Left cardiac atrium (tissue), 4 donors: ENCODE measurements around the gene PLEKHF1. TPM values are rescaled to one million over a fixed set of nuclear protein-coding genes. Genes with fewer than 3 reads are reported as not detected.
"Not testable (repeated sequence)": the region's sequence is repeated elsewhere in the genome, so short reads cannot be mapped to it uniquely, and the experiment has no call there.

Source experiments
- ATAC-seq, 2 donors: fragments of 200-7000 bp; cut with Tn5 transposase; one replicate each; pipeline ENCODE4 v1.9.1; 2020; ENCODE audit warnings: mild to moderate bottlenecking in 2 of 2, moderate library complexity in 2 of 2
- DNase-seq: peaks from one replicate; pipeline ENCODE4 v3.0.0-alpha.2; 2020
- intact Hi-C, 2 donors: fragments of 100-400 bp; cut with DNase I; formaldehyde crosslinking; loops; one replicate each; pipeline versions ENCODE4 v1.14.1 to v1.15.1; 2022 to 2023
- long read RNA-seq: library from polyadenylated mRNA; unstranded; transcript quantifications from one replicate; pipeline ENCODE4 v2.0.0, GENCODE V29; 2021
- total RNA-seq, 2 donors: library from RNA; stranded (reverse); fragmentation: NEBNext Ultra II Directional; extraction: Animal tissue kit (Norgen Biotek cat#: 25700); gene quantifications; one replicate each; pipeline ENCODE4 v1.2.1, GENCODE V29; 2021
- donor health status: DM: no; HTN: yes; CAD: no.
- donor health status: DM: no; HTN: yes; CAD: no; lungs with severe emphysema.
- donor health status: DM: yes; HTN: yes; CAD: no.
- donor health status: Dilated cardiomyopathy.

The PLEKHF1 gene, protein sequence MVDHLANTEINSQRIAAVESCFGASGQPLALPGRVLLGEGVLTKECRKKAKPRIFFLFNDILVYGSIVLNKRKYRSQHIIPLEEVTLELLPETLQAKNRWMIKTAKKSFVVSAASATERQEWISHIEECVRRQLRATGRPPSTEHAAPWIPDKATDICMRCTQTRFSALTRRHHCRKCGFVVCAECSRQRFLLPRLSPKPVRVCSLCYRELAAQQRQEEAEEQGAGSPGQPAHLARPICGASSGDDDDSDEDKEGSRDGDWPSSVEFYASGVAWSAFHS
- total RNA-seq, result 10 to 100 TPM; 28.1 to 32.8 TPM
- long read RNA-seq, transcript PLEKHF1-204 (2 exons, 1,357 nt), result minor isoform, 27 of 88 reads
- long read RNA-seq, transcript PLEKHF1-201 (2 exons, 2,084 nt), result major isoform, 54 of 88 reads
- long read RNA-seq, partial matches to known transcripts, result 4 of 88 reads
- long read RNA-seq, other reads (novel, unspliced or antisense), result 1 of 88 reads

- intact Hi-C loops, result no loop called here
- DNase-seq (peak; percentile 94), ATAC-seq (peak; percentile 90 to 91)
Measured at GRCh38 chr19:29665215-29665825, at the start of gene PLEKHF1. TSS of gene PLEKHF1 (plus strand) at chr19:29665461. CDS start at chr19:29673840, 8,379 bp downstream.

DNA sequence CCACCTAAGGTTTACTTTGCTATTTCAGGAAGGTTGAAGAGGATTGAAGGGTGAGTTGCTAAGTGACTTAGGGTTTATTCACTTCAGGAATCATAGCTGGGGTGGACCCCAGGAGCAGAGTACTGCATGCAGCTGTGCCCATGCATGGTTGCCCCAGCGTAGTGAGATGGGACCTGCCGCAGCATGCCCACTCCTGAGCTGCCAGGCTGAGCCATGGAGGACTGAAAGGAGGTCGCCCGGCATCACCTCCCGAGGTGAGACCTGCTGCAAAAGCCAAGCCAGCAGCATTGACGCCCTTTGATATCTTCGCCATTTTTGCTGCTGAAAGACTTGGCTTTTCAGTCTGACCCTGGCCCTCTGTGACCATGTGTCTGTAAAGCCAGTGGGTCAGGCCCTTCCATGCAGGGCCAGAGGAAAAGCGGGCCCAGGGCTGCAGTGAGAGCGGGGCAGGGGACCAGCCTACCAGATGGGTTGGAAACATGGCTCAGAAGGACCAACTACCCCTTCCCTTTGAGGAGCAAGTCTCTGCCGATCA is 49.3 kb upstream of the PLEKHF1 start:
- DNase-seq, result no peak

GRCh38 chr19:29616541-29616940 is 48.7 kb upstream of the PLEKHF1 start:
- ATAC-seq, result no peak
- intact Hi-C loops, result no loop called here
- no peak for DNase-seq

More for the DNA sequence above, 49.3 kb upstream of the PLEKHF1 start:
- intact Hi-C loops, result no loop called here
- no peak for ATAC-seq

DNA sequence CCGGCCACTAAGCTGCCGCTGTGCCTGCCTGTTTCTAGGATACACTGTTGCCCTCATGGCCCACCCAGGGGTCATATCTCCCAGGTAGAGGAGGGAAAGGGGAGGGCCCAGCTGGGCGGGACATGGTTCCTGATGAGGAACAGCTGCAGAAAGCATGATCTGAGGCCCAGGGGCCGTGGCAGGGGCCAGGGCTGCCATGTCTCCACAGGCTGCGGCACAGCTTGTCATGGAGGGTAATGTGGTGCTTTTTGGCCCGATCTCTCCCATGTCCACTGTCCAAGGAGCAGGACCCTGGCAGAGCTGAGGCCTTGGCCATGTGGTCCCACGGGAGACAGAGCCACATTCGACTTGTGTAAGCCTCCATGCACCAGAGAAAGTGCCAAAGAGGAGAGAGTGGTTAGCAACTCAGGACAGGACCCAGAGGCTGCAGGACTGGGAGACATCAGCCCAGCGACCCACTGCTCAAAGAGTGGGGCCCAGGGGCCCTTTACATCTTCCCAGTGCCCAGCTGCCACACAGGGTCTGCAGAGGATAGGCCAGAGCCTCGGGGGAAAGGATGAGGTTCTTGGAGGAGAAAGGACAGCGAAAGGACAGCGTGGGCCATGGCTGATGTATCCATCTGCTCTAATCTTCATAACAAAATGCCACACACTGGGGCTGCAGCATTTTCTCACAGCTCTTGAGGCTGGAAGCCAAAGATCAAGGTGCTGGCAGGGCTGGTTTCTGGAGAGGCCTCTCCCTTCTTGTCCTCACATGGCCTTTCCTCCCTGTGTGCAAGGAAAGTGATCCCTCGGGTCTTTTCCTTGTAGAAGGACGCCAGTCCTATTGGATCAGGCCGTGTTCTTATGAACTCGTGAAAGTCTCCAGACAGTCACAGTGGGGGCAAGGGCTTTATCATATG is 47.6 kb upstream of the PLEKHF1 start:
- no peak for DNase-seq

DNA sequence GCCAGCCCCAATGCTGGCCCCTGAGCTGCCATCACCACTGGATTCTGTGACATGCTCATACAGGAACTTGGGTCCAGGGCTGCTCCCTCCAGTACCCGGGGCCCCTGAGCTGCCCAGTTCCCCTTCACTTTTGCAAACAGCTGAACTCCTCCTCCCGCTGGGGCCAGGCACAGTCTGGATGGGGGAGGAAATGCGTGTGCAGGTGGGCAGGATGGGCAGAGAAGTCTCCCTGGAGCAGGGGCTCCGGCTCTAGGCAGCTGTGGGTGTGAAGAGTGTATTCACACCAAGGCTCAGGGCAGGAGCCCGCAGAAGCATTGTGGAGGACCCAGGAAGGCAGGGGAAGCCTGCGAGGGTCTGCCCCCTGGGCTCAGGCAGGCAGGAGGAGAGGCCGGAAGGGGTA is 46.8 kb upstream of the PLEKHF1 start:
- intact Hi-C loops, result no loop called here
- ATAC-seq (no peak), DNase-seq (no peak)

More for the DNA sequence above, 47.6 kb upstream of the PLEKHF1 start:
- no peak for ATAC-seq
- intact Hi-C loops, result no loop called here

DNA sequence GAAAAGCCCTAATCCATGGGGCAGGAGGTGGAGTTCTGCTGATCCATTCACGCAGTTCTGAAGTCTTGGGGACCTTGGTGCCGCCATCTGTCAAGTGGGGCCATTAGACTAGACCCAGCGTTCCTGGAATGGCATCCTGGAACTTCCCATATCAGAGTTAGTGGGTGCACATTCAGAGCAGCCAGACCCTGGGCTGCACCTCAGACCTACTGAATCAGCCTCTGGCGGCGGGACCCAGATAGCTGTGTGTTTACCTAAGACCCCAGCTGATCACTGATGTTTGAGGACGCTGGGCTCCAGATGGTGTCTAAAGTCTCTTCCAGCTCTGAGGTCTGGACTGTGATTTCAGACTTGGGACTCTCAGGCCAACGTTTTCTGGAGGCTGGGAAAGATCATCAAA is 46.4 kb upstream of the PLEKHF1 start:
- no peak for ATAC-seq
- intact Hi-C loops, result no loop called here
- no peak for DNase-seq

DNA sequence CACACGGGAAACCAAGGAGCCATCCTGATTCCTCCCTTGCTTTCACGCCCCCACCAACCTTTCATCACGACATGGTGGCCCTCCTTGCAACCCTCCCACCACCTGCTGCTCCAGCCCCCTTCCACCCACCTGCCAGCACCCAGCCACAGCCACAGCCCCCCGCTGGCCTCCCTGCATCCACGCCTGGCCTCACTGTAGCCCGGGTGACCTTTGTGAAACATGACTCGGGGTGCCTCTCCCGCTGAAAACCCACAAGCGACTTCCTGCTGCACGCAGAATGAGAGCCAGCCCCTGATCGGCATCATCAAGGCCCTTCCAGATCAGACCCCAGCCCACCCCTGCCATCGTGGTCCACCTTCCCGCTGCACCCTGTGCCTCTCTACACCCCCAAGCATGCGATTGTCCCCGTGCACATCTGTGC is 44.3 kb upstream of the PLEKHF1 start:
- intact Hi-C loops, result no loop called here
- DNase-seq (no peak), ATAC-seq (no peak)

GRCh38 chr19:29622166-29623070 is 42.8 kb upstream of the PLEKHF1 start:
- intact Hi-C loops, result no loop called here
- ATAC-seq (no peak), DNase-seq (no peak)

- intact Hi-C loops, result no loop called here
- peak in 1 of 2 donors; percentile 15 for ATAC-seq
- DNase-seq, result no peak
Measured at GRCh38 chr19:29623726-29624488, 41.4 kb upstream of the PLEKHF1 start.

GRCh38 chr19:29624489-29625185 is 40.6 kb upstream of the PLEKHF1 start:
- no peak for ATAC-seq
- intact Hi-C loops, result no loop called here
- DNase-seq, result no peak

DNA sequence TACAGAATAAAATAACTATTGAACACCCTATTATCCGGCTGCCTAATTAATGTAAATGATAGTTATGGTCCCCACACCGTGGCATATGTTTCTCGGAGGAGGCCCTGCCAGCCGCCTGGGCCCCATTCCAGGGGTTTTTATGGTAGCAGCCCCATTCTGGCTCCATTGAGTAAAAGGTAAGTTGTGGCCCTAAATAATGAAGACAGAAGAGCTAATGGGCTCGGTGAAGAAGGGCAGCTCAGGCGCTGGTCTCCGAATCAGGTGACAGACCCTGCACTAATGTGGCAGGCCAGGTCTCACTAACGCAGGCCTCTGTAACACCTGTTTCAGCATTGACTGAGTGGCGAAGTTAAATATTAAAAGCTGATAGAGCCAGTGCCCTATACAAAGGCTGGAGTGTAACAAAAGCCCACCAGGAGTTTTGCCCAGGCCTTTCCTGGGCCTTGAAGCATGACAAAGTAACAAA is 40.0 kb upstream of the PLEKHF1 start:
- ATAC-seq, result no peak

GRCh38 chr19:29626386-29626785 is 38.9 kb upstream of the PLEKHF1 start:
- ATAC-seq, result no peak
- intact Hi-C loops, result no loop called here
- no peak for DNase-seq

More for the DNA sequence above, 40.0 kb upstream of the PLEKHF1 start:
- intact Hi-C loops, result no loop called here
- DNase-seq, result no peak

DNA sequence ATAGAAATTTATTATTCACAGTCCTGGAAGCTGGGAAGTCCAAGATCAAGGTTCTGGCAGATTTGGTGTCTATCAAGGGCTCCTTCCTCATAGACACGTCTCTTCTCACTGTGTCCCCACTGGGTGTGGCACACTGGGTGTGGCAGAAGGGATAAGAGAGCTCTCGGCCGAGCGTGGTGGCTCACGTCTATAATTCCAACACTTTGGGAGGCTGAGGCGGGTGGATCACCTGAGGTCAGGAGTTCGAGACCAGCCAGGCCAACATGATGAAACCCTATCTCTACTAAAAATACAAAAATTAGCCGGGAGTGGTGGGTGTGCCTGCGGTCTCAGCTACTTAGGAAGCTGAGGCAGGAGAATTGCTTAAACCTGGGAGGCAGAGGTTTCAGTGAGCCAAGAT is 38.4 kb upstream of the PLEKHF1 start:
- ATAC-seq, DNase-seq, intact Hi-C loops: not testable (repeated sequence)

- no peak for DNase-seq
- intact Hi-C loops, result no loop called here
- no peak for ATAC-seq
Measured at GRCh38 chr19:29628661-29629385, 36.4 kb upstream of the PLEKHF1 start.

DNA sequence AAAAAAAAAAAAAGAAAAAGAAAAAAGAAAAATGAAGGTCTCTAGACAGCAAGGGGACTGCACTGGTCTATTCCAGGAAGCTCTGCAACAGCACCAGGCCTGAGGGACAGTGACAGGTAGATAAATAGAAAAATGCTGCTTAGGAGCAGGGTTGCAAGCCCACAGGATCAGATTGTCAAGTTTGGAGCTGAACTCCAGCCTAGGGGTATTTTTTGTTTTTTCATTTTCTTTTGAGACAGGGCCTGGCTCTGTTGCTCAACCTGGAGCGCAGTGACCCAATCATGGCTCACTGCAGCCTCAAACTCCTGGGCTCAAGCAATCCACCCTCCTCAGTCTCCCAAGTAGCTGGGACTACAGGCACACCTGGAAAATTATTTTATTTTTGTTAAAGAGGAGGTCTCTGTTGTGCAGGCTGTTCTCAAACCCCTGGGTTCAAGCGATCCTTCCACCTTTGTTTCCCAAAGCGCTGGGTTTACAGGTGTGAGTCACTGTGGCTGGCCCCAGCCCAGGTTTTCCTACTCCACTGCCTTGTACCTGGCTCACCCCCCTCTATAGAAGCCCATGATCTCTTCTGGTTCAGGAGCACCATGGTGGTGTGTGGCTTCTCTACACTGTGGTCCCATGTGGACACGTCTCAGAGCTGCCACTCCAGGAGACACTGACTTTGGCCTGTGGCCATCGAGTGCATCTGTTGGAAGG is 35.3 kb upstream of the PLEKHF1 start:
- DNase-seq, result no peak
- no peak for ATAC-seq
- intact Hi-C loops, result no loop called here

GRCh38 chr19:29630655-29631054 is 34.6 kb upstream of the PLEKHF1 start:
- no peak for ATAC-seq
- intact Hi-C loops, result no loop called here

More at GRCh38 chr19:29630655-29631054, 34.6 kb upstream of the PLEKHF1 start:
- DNase-seq, result no peak
